KOPT-K1 (cell line): ENCODE measurements around the gene TNIP2.

Source experiments
- H3K27ac ChIP-seq: fragments of 200-600 bp; sonication (generic); 2 replicates; pipeline ENCODE4 v1.5.1; 2016; ENCODE audit warnings: antibody characterized with exemption, mild to moderate bottlenecking, low read depth, low read length; ENCODE audit not compliant: poor library complexity, severe bottlenecking
- H3K36me3 ChIP-seq: fragments of 200-600 bp; sonication (generic); 2 replicates; pipeline ENCODE4 v1.5.1; 2017; ENCODE audit warnings: antibody characterized with exemption, mild to moderate bottlenecking, low read length, moderate library complexity; ENCODE audit not compliant: insufficient read depth
- H3K9me3 ChIP-seq: fragments of 200-600 bp; sonication (generic); 2 replicates; pipeline ENCODE4 v1.5.1; 2017; ENCODE audit warnings: antibody characterized with exemption, low read length, mild to moderate bottlenecking; ENCODE audit not compliant: insufficient read depth, poor library complexity, severe bottlenecking

Gene TNIP2

DNA sequence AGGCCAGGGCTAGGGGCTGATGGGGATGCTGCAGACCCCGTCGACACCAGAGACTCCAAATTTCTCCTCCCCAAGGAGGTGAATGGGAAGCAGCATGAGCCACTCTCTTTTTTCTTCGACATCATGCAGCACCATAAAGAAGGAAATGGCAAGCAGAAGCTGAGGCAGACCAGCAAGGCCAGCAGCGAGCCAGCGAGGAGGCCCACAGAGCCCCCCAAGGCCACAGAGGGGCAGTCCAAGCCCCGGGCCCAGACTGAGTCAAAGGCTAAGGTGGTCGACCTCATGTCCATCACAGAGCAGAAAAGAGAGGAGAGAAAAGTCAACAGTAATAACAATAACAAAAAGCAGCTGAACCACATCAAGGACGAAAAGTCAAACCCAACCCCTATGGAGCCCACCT lies 56.1 kb downstream of the TNIP2 start:
- H3K36me3 ChIP-seq, result peaks cover 98% of the 10 kb centered on the region
- no peaks in the 10 kb centered on the region for H3K9me3 ChIP-seq
- H3K27ac ChIP-seq, result no peak overlapping the region

DNA sequence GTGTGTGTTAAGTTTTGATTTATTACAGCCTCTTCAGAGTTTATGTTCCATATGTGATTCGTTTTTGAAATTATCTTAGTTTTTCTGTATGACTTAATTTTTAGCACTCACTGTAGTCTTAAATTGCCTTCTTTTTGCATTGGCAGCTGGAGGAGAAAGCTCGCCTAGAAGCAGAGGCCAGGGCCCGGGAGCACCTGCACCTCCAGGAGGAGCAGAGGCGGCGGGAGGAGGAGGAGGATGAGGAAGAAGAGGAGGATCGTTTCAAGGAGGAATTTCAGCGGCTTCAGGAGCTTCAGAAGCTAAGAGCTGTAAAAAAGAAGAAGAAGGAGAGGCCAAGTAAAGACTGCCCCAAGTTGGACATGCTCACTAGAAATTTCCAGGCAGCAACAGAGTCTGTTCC lies 56.6 kb downstream of the TNIP2 start:
- H3K27ac ChIP-seq, result no peak overlapping the region
- H3K36me3 ChIP-seq, result peaks cover 98% of the 10 kb centered on the region
- no peaks in the 10 kb centered on the region for H3K9me3 ChIP-seq

DNA sequence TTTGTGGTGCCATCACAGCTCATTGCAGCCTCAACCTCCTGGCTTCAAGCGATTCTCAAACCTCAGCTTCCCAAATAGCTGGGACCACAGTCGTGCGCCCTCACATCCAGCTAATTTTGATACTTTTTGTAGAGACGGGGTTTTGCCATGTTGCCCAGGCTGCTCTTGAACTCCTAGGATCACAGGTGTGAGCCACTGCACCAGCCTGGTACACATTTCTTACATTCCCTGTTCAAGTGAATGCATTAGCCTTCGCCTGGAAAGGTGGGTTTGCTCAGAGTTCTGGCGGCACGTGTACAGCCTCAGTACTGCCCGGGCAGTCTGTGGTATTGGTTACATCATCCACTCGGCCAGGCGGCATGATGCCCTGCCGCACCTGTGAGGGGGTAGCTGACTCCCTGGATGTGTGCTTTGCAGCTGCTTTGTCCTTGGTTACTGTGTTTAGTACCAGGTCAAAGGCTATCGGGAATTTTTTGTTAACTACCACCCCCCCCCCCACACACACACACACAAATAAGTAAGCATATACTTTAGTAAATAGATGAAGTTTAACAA lies 57.1 kb downstream of the TNIP2 start:
- H3K36me3 ChIP-seq, result peaks cover 98% of the 10 kb centered on the region
- H3K27ac ChIP-seq, result no peak overlapping the region
- H3K9me3 ChIP-seq, result no peaks in the 10 kb centered on the region

DNA sequence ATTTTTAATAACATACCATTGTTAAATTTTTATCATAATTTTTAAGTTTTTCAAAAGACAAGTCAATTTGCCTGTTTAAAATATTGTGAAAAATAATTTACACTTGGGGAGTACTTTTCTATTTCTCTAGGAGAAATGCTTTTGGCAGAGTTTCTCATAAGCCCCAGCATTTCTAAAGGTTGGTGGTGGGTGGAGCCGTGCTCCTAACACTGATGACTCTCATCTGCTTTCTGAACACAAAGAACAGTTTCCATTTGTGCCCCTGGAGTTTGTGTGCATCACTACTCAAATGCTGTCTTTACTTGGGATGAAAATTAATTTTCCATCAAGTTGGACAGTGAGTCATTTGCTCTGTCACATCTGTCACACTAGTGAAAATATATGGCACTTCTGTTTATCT lies 57.6 kb downstream of the TNIP2 start:
- Histone ChIP-seq H3K27ac (no peak overlapping the region), H3K36me3 (peaks cover 98% of the 10 kb centered on the region), H3K9me3 (no peaks in the 10 kb centered on the region)

DNA sequence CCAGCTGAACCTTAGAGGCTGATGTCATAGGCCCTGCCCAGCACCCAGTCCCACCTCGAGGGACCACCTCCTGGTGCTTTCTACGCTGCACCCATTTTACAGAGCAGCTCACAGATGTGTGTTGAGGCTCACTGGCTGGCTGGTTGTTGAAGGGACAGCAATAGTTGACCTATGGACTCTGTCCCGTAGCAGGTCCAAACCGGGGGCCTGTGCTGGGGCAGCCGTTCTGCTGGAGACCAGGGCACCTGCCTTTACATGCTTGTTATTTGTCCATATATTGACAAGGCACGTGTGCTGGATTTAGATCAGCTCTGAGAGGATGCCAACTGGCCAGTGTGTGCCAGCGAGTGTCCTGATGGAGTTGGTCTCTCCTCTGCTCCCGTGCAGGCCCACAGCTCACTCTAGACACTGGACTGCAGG lies 58.1 kb downstream of the TNIP2 start:
- Histone ChIP-seq H3K27ac (no peak overlapping the region), H3K9me3 (no peaks in the 10 kb centered on the region), H3K36me3 (peaks cover 98% of the 10 kb centered on the region)

DNA sequence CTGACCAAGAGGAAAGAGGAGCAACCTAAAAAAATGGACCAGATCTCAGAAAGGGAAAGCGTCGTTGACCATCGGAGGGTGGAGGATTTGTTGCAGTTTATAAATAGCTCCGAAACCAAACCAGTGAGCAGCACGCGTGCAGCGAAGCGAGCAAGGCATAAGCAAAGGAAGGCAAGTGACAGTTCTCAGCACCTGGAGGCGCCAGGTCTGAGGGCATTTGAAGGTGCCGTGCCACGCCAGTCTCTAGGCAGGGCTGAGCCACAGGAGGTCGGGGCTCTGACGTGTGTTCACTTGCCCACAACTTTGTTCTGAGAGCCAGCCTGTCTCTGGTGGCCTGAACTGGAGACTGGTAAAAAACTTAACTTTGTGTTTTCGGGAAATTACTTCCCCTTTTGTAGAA lies 59.7 kb downstream of the TNIP2 start:
- Histone ChIP-seq H3K36me3 (peaks cover 98% of the 10 kb centered on the region), H3K27ac (no peak overlapping the region), H3K9me3 (no peaks in the 10 kb centered on the region)

DNA sequence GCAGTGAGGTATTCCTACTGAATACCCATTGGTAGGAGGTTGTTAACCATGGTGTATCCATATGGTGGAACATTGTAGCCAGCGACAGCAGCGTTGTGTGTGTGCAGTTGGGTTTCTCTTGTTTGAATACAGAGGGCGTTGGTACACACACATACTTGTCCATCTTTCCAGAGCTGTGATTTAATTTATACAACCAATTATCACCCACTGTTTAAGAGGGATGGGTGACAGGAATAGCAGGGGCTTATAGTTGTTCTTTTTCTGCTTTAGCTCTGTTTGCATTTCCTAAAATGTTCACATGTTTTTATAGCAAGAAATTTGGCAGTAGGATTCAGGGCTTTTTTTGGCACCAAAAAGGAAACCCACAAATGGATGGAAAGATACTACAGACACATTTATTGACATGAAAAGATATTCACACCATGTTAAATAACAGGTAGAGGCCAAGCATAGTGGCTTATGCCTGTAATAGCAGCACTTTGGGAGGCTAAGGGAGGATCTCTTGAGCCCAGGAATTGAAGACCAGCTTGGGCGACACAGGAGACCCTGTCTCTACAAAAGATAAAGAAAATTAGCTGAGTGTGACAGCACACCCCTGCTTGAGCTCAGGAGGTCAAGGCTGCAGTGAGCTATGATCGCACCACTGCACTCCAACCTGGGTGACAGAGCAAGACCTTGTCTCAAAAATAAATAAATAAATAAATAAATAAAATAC lies 60.6 kb downstream of the TNIP2 start:
- Histone ChIP-seq H3K36me3 (peaks cover 98% of the 10 kb centered on the region), H3K27ac (no peak overlapping the region)

DNA sequence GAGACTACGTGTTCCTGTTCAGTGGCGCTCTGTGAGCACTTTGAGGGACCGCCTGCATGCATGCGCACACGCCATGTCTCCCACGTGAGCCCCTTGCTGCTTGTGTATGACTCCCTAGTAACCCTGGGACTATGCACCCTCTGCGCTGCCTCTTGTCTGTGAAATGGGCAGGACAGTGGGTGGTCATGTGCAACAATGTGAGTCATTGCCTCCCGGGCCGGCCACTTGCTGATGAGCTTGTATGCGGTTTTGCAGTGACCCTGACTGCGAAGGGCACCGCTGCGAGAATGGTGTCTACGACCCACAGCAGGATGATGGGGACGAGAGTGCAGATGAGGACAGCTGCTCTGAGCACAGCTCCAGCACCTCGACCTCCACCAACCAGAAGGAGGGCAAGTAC lies 61.4 kb downstream of the TNIP2 start:
- H3K9me3 ChIP-seq, result no peaks in the 10 kb centered on the region
- no peak overlapping the region for H3K27ac ChIP-seq
- H3K36me3 ChIP-seq, result peaks cover 96% of the 10 kb centered on the region

More for the DNA sequence above, 60.6 kb downstream of the TNIP2 start:
- H3K9me3 ChIP-seq, result no peaks in the 10 kb centered on the region

DNA sequence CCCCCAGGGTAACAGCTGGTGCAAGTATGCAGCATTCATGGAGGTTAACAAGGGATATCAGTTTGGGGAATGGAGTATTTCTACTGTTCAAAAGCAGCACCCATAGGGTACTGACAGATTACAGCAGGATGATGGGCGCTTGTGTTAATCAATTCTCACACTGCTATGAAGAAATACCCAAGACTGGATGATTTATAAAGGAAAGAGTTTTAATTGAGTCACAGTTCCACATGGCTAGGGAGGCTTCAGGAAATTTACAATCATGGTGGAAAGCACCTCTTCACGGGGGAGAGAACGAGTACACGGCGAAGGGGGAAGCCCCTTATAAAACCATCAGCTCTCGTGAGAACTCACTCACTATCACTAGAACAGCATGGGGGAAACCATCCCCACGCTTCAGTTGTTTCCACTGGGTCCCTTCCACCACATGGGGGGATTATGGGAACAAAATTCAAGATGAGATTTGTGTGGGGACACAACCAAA lies 64.1 kb downstream of the TNIP2 start:
- H3K27ac ChIP-seq, result no peak overlapping the region

More for the DNA sequence above, 64.1 kb downstream of the TNIP2 start:
- H3K9me3 ChIP-seq, result no peaks in the 10 kb centered on the region
- peaks cover 91% of the 10 kb centered on the region for H3K36me3 ChIP-seq
